ENCODE measurements around the gene CALR. TPM values are rescaled to one million over a fixed set of nuclear protein-coding genes. Genes with fewer than 3 reads are reported as not detected.
"Not testable (repeated sequence)": the region's sequence is repeated elsewhere in the genome, so short reads cannot be mapped to it uniquely, and the experiment has no call there.

CALR gene
- total RNA-seq, 1 donor from 2014 or later: 2,193 TPM

GRCh38 chr19:12913011-12913561 is 25.3 kb upstream of the CALR start:
- Histone ChIP-seq H2AFZ (ENCODE audit: low read depth, low read length) (peak overlapping the region; percentile 48), H3K9ac (ENCODE audit: low read length) (no peak overlapping the region), H3K9me3 (ENCODE audit: insufficient read depth, low read depth, low read length) (no peaks in the 10 kb centered on the region), H4K20me1 (ENCODE audit: insufficient read depth, low read length) (no peaks in the 10 kb centered on the region), H3K36me3 (ENCODE audit: insufficient read depth, low read length) (no peaks in the 10 kb centered on the region), H3K4me3 (ENCODE audit: insufficient read depth, low read depth, low read length) (no peak overlapping the region), H3K4me2 (ENCODE audit: low read length) (peak overlapping the region; percentile 50), H3K27me3 (ENCODE audit: insufficient read depth, low read length) (no peaks in the 10 kb centered on the region), H3K79me2 (ENCODE audit: insufficient read depth, low read length) (no peaks in the 10 kb centered on the region), H3K4me1 (ENCODE audit: insufficient read depth, low read length) (peaks cover 7% of the 10 kb centered on the region), H3K27ac (ENCODE audit: low read depth, low read length) (no peak overlapping the region)
- Mint-ChIP-seq H3K36me3 (ENCODE audit: low read depth, unreplicated experiment) (no peaks in the 10 kb centered on the region), H3K9me3 (ENCODE audit: unreplicated experiment) (no peaks in the 10 kb centered on the region), H3K27me3 (ENCODE audit: low read depth, unreplicated experiment) (peaks cover 4% of the 10 kb centered on the region), H3K27ac (ENCODE audit: unreplicated experiment) (no peak overlapping the region), H3K4me3 (ENCODE audit: unreplicated experiment) (peak overlapping the region; percentile 51), H3K4me1 (ENCODE audit: low read depth, unreplicated experiment) (peaks cover 10% of the 10 kb centered on the region)
- no peak for FAIRE-seq
- TF ChIP-seq EZH2 (IDR thresholded peaks at IDR 0.05; ENCODE audit: insufficient read depth, low read length) (no peak), CTCF (IDR thresholded peaks at IDR 0.05; ENCODE audit: insufficient read depth, low read depth, low read length) (no peak)
- peak; percentile 36 for DNase-seq (ENCODE audit: low read depth)

- H3K4me1 Mint-ChIP-seq (ENCODE audit: low read depth, unreplicated experiment): peaks cover 7% of the 10 kb centered on the region
- no peak for TF ChIP-seq CTCF (IDR thresholded peaks at IDR 0.05; ENCODE audit: insufficient read depth, low read depth, low read length)
- no peak for TF ChIP-seq EZH2 (IDR thresholded peaks at IDR 0.05; ENCODE audit: insufficient read depth, low read length)
- H3K9me3 Mint-ChIP-seq (ENCODE audit: unreplicated experiment): no peaks in the 10 kb centered on the region
- no peak for FAIRE-seq
- peak; percentile 26 for DNase-seq (ENCODE audit: low read depth)
- Histone ChIP-seq H3K36me3 (ENCODE audit: insufficient read depth, low read length) (no peaks in the 10 kb centered on the region), H2AFZ (ENCODE audit: low read depth, low read length) (no peak overlapping the region), H3K9ac (ENCODE audit: low read length) (no peak overlapping the region), H3K27ac (ENCODE audit: low read depth, low read length) (no peak overlapping the region), H3K9me3 (ENCODE audit: insufficient read depth, low read depth, low read length) (no peaks in the 10 kb centered on the region), H3K27me3 (ENCODE audit: insufficient read depth, low read length) (no peaks in the 10 kb centered on the region), H3K4me3 (ENCODE audit: insufficient read depth, low read depth, low read length) (no peak overlapping the region), H3K79me2 (ENCODE audit: insufficient read depth, low read length) (no peaks in the 10 kb centered on the region), H3K4me1 (ENCODE audit: insufficient read depth, low read length) (peaks cover 9% of the 10 kb centered on the region), H3K4me2 (ENCODE audit: low read length) (no peak overlapping the region), H4K20me1 (ENCODE audit: insufficient read depth, low read length) (no peaks in the 10 kb centered on the region)
- no peaks in the 10 kb centered on the region for H3K36me3 Mint-ChIP-seq (ENCODE audit: low read depth, unreplicated experiment)
- H3K4me3 Mint-ChIP-seq (ENCODE audit: unreplicated experiment): no peak overlapping the region
- H3K27ac Mint-ChIP-seq (ENCODE audit: unreplicated experiment): no peak overlapping the region
- H3K27me3 Mint-ChIP-seq (ENCODE audit: low read depth, unreplicated experiment): peaks cover 4% of the 10 kb centered on the region
Observed at GRCh38 chr19:12913851-12914690, 24.3 kb upstream of the CALR start.

DNA sequence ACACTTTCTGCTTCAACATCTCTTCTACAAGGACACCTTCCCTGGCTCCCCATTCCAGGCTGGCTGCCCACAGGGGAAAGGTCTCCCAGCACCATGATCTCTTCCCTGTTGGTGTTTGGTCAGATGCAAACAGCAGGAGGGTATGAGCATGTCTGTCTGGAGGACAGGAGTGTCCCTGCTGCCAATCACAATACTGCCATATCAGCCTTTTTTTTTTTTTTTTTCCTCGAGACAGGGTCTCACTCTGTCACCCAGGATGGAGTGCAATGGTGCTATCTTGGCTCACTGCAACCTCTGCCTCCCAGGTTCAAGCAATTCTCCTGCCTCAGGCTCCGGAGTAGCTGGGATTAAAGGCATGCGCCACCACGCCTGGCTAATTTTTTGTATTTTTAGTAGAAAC is 22.5 kb upstream of the CALR start:
- FAIRE-seq; DNase-seq (ENCODE audit: low read depth); H3K36me3 ChIP-seq (ENCODE audit: insufficient read depth, low read length); H3K27me3 Mint-ChIP-seq (ENCODE audit: low read depth, unreplicated experiment); H3K27ac Mint-ChIP-seq (ENCODE audit: unreplicated experiment); H4K20me1 ChIP-seq (ENCODE audit: insufficient read depth, low read length); H3K4me2 ChIP-seq (ENCODE audit: low read length); H2AFZ ChIP-seq (ENCODE audit: low read depth, low read length); H3K4me1 ChIP-seq (ENCODE audit: insufficient read depth, low read length); H3K9me3 Mint-ChIP-seq (ENCODE audit: unreplicated experiment); H3K4me3 Mint-ChIP-seq (ENCODE audit: unreplicated experiment); H3K4me1 Mint-ChIP-seq (ENCODE audit: low read depth, unreplicated experiment); H3K9me3 ChIP-seq (ENCODE audit: insufficient read depth, low read depth, low read length); H3K4me3 ChIP-seq (ENCODE audit: insufficient read depth, low read depth, low read length); H3K79me2 ChIP-seq (ENCODE audit: insufficient read depth, low read length); H3K9ac ChIP-seq (ENCODE audit: low read length); H3K27ac ChIP-seq (ENCODE audit: low read depth, low read length); H3K27me3 ChIP-seq (ENCODE audit: insufficient read depth, low read length); H3K36me3 Mint-ChIP-seq (ENCODE audit: low read depth, unreplicated experiment): not testable (repeated sequence)

Data from astrocyte (in vitro differentiated cells and primary cell).